Liver (tissue), 9 donors: ENCODE measurements around the gene UBE2L3. TPM values are rescaled to one million over a fixed set of nuclear protein-coding genes. Genes with fewer than 3 reads are reported as not detected.
A peak's percentile ranks its signal among the peaks of the same experiment; 100 is the strongest.

Experiments used
- DNase-seq: peaks from one replicate; pipeline ENCODE4 v3.0.0-alpha.2; 2017; ENCODE audit warnings: low spot score
- H3K27ac ChIP-seq, 2 donors: one replicate each; pipeline ENCODE4 v1.7.0; 2013; ENCODE audit warnings: inconsistent platforms in 2 of 2, low read length in 2 of 2, control low read depth in 1 of 2, low read depth in 1 of 2, mild to moderate bottlenecking in 1 of 2
- H3K27me3 ChIP-seq, 4 donors: one replicate each; pipeline versions ENCODE4 v1.6.1 to v1.7.0; 2013; ENCODE audit warnings: low read length in 3 of 4, inconsistent platforms in 1 of 4, mild to moderate bottlenecking in 1 of 4, moderate library complexity in 1 of 4; ENCODE audit not compliant: control insufficient read depth in 4 of 4, insufficient read depth in 4 of 4
- H3K36me3 ChIP-seq, 4 donors: one replicate each; pipeline versions ENCODE4 v1.6.1 to v1.7.0; 2013; ENCODE audit warnings: low read length in 3 of 4, mild to moderate bottlenecking in 3 of 4, low read depth in 1 of 4, moderate library complexity in 1 of 4; ENCODE audit not compliant: control insufficient read depth in 4 of 4, insufficient read depth in 3 of 4
- H3K4me1 ChIP-seq, 4 donors: one replicate each; pipeline versions ENCODE4 v1.6.1 to v1.7.0; 2013; ENCODE audit warnings: low read length in 3 of 4, mild to moderate bottlenecking in 3 of 4, moderate library complexity in 1 of 4; ENCODE audit not compliant: control insufficient read depth in 4 of 4, insufficient read depth in 4 of 4
- H3K4me3 ChIP-seq, 3 donors: one replicate each; pipeline versions ENCODE4 v1.6.1 to v1.7.0; 2013; ENCODE audit warnings: low read length in 3 of 3, control low read depth in 1 of 3, low read depth in 1 of 3, mild to moderate bottlenecking in 1 of 3
- H3K9ac ChIP-seq, 2 donors: one replicate each; pipeline ENCODE4 v1.7.0; 2013; ENCODE audit warnings: low read length in 2 of 2, mild to moderate bottlenecking in 2 of 2, moderate library complexity in 2 of 2, control low read depth in 1 of 2, low read depth in 1 of 2
- H3K9me3 ChIP-seq, 4 donors: one replicate each; pipeline versions ENCODE4 v1.6.1 to v1.7.0; 2013; ENCODE audit warnings: low read length in 3 of 4; ENCODE audit not compliant: control insufficient read depth in 4 of 4
- FOXA1 ChIP-seq: IDR thresholded peaks from 2 replicates; pipeline ENCODE4 v1.6.1; 2016; ENCODE audit warnings: antibody characterized with exemption
- HNF4G ChIP-seq: IDR thresholded peaks from 2 replicates; pipeline ENCODE4 v1.6.1; 2016; ENCODE audit warnings: antibody characterized with exemption
- JUND ChIP-seq, 2 donors: IDR thresholded peaks; 2 replicates each; pipeline ENCODE4 v1.6.1; 2016; ENCODE audit warnings: antibody characterized with exemption in 2 of 2
- MAX ChIP-seq: IDR thresholded peaks from 2 replicates; pipeline ENCODE4 v1.6.1; 2016; ENCODE audit warnings: antibody characterized with exemption
- NR2F2 ChIP-seq: IDR thresholded peaks from 2 replicates; pipeline ENCODE4 v1.6.1; 2016; ENCODE audit warnings: antibody characterized with exemption
- REST ChIP-seq: IDR thresholded peaks from 2 replicates; pipeline ENCODE4 v1.6.1; 2016; ENCODE audit warnings: antibody characterized with exemption, mild to moderate bottlenecking
- RXRA ChIP-seq, 2 donors: IDR thresholded peaks; 2 replicates each; pipeline ENCODE4 v1.6.1; 2017 to 2018; ENCODE audit warnings: antibody characterized with exemption in 2 of 2, mild to moderate bottlenecking in 1 of 2
- TAF1 ChIP-seq: conservative IDR thresholded peaks from 2 replicates; pipeline ENCODE4 v1.6.1; 2016; ENCODE audit warnings: antibody characterized with exemption, mild to moderate bottlenecking
- YY1 ChIP-seq: IDR thresholded peaks from 2 replicates; pipeline ENCODE4 v1.6.1; 2016; ENCODE audit warnings: antibody characterized with exemption, mild to moderate bottlenecking
- WGBS: extraction: QIAGEN DNeasy Blood & Tissue Kit; methylation state at CpG from one replicate; pipeline ENCODE4 v1.1.7; 2013; 5-methylcytosine and 5-hydroxymethylcytosine counted together
- polyA plus RNA-seq, 2 donors: library from polyadenylated mRNA; stranded (reverse) in 1 of 2; unstranded in 1 of 2; fragments of 200-250 nt in 1 of 2; fragments of >200 nt in 1 of 2; fragmentation: Nextera tagmentation in 1 of 2; extraction: Ambion mirVana in 1 of 2; gene quantifications; one replicate each; pipeline versions ENCODE4 v1.2.1 to v1.2.3, GENCODE V29; 2013 to 2015
- total RNA-seq, 2 donors: library from RNA; depleted of rRNA; stranded (reverse); fragments of >200 nt; gene quantifications; one replicate each; pipeline ENCODE4 v1.2.3, GENCODE V29; 2014
- donor health status: healthy.
- donor health status: healthy.
- donor health status: healthy.
- donor health status: healthy.
- donor health status: healthy.

Gene UBE2L3
- total and polyA plus RNA-seq, 4 donors = 14.3 to 33.4 (median 19.8) TPM

- Histone ChIP-seq H3K27ac (no peak overlapping the region), H3K36me3 (peaks cover 0 to 6% (median 4%) of the 10 kb centered on the region in 4 donors), H3K4me1 (peaks cover 11 to 17% (median 13%) of the 10 kb centered on the region in 4 donors), H3K4me3 (no peak overlapping the region), H3K9me3 (no peaks in the 10 kb centered on the region), H3K27me3 (no peaks in the 10 kb centered on the region), H3K9ac (no peak overlapping the region)
- DNase-seq = no peak
- 98% methylated on average over 7 of the region's 7 CpGs for WGBS
- TF ChIP-seq JUND (IDR thresholded peaks at IDR 0.05) = no peak
These were observed 82.8 kb downstream of the UBE2L3 start for GRCh38 chr22:21650280-21650679.

GRCh38 chr22:21650823-21651520 is 83.5 kb downstream of the UBE2L3 start:
- no peak for TF ChIP-seq TAF1
- TF ChIP-seq FOXA1 = no peak
- no peaks in the 10 kb centered on the region for H3K9me3 ChIP-seq
- H3K27ac ChIP-seq = no peak overlapping the region
- peak; percentile 30 for DNase-seq
- H3K36me3 ChIP-seq = peaks cover 0 to 6% (median 4%) of the 10 kb centered on the region in 4 donors
- 30% methylated on average over 6 of the region's 6 CpGs for WGBS
- peaks cover 11 to 17% (median 13%) of the 10 kb centered on the region in 4 donors for H3K4me1 ChIP-seq
- H3K9ac ChIP-seq = no peak overlapping the region
- peak overlapping the region in 1 of 3 donors; percentile 52 for H3K4me3 ChIP-seq
- no peaks in the 10 kb centered on the region for H3K27me3 ChIP-seq

- Histone ChIP-seq H3K9ac (no peak overlapping the region), H3K36me3 (peaks cover 0 to 5% (median 3%) of the 10 kb centered on the region in 4 donors), H3K4me1 (peaks cover 11 to 17% (median 13%) of the 10 kb centered on the region in 4 donors), H3K4me3 (peak overlapping the region in 2 of 3 donors; percentile 50 to 52), H3K27ac (no peak overlapping the region), H3K27me3 (no peaks in the 10 kb centered on the region), H3K9me3 (no peaks in the 10 kb centered on the region)
- 5% methylated on average over 29 of the region's 29 CpGs for WGBS
- TF ChIP-seq YY1 (no peak), FOXA1 (no peak), RXRA (IDR thresholded peaks at IDR 0.05) (no peak), JUND (IDR thresholded peaks at IDR 0.05) (no peak), MAX (no peak), REST (no peak), TAF1 (no peak), NR2F2 (no peak), HNF4G (no peak)
- DNase-seq = no peak
These were observed 84.1 kb downstream of the UBE2L3 start for GRCh38 chr22:21651521-21652009.
